ENCODE data around the gene CYP4F8.
"Not testable (repeated sequence)": the region's sequence is repeated elsewhere in the genome, so short reads cannot be mapped to it uniquely, and the experiment has no call there.

The CYP4F8 gene

GRCh38 chr19:15672580-15673175 is 57.7 kb downstream of the CYP4F8 start, which contains the start of gene CYP4F12:
Gene CYP4F12, plus strand, starts transcription at chr19:15673087. Its CDS starts 443 bp downstream, at chr19:15673530.
- POLR2A ChIA-PET, result no interaction called here
- CTCF ChIA-PET, result no interaction called here
- Histone ChIP-seq H3K4me1 (ENCODE audit: control extremely low read depth in 1 of 4, control insufficient read depth in 4 of 4, insufficient read depth in 4 of 4, low read length in 3 of 4) (peaks cover 0 to 5% (median 2%) of the 10 kb centered on the region in 4 experiments), H3K4me3 (ENCODE audit: control insufficient read depth in 1 of 7, extremely low read depth in 1 of 7, insufficient read depth in 4 of 7, low read depth in 2 of 7, low read length in 6 of 7) (no peak within 1 kb of the TSS), H3K27ac (ENCODE audit: insufficient read depth in 1 of 2, low read depth in 1 of 2, low read length in 2 of 2, poor library complexity in 1 of 2, severe bottlenecking in 2 of 2) (no peak within 1 kb of the TSS), H3K36me3 (ENCODE audit: control insufficient read depth in 4 of 4, insufficient read depth in 4 of 4, low read length in 3 of 4) (no peaks in the 10 kb centered on the region), H3K9me3 (ENCODE audit: control extremely low read depth in 1 of 5, control insufficient read depth in 4 of 5, insufficient read depth in 2 of 5, low read depth in 1 of 5, low read length in 4 of 5) (no peaks in the 10 kb centered on the region), H3K27me3 (replicated peaks in 2 of 5; ENCODE audit: control insufficient read depth in 4 of 5, insufficient read depth in 5 of 5, low read length in 4 of 5) (peaks cover 0 to 10% (median 0%) of the 10 kb centered on the region in 5 experiments)
- DNase-seq, result peak in 2 of 3 donors; percentile 5 to 18
- WGBS (ENCODE audit: insufficient coverage), result 70% methylated on average over 5 of the region's 6 CpGs

- CTCF ChIA-PET, result no interaction called here
- POLR2A ChIA-PET, result no interaction called here
- peaks cover 0 to 9% (median 0%) of the 10 kb centered on the region in 5 experiments for H3K27me3 ChIP-seq (replicated peaks in 2 of 5; ENCODE audit: control insufficient read depth in 4 of 5, insufficient read depth in 5 of 5, low read length in 4 of 5)
- H3K4me3 ChIP-seq (ENCODE audit: control insufficient read depth in 1 of 7, extremely low read depth in 1 of 7, insufficient read depth in 4 of 7, low read depth in 2 of 7, low read length in 6 of 7), result no peak overlapping the region
- H3K36me3 ChIP-seq (ENCODE audit: control insufficient read depth in 4 of 4, insufficient read depth in 4 of 4, low read length in 3 of 4), result no peaks in the 10 kb centered on the region
- no peaks in the 10 kb centered on the region for H3K9me3 ChIP-seq (ENCODE audit: control extremely low read depth in 1 of 5, control insufficient read depth in 4 of 5, insufficient read depth in 2 of 5, low read depth in 1 of 5, low read length in 4 of 5)
- H3K4me1 ChIP-seq (ENCODE audit: control extremely low read depth in 1 of 4, control insufficient read depth in 4 of 4, insufficient read depth in 4 of 4, low read length in 3 of 4), result peaks cover 0 to 5% (median 2%) of the 10 kb centered on the region in 4 experiments
- WGBS (ENCODE audit: insufficient coverage), result 54% methylated on average over 8 of the region's 9 CpGs
- DNase-seq, result no peak
- H3K27ac ChIP-seq (ENCODE audit: insufficient read depth in 1 of 2, low read depth in 1 of 2, low read length in 2 of 2, poor library complexity in 1 of 2, severe bottlenecking in 2 of 2), result no peak overlapping the region
Measured at GRCh38 chr19:15673176-15673654, 58.2 kb downstream of the CYP4F8 start.

GRCh38 chr19:15675560-15675959 is 60.5 kb downstream of the CYP4F8 start:
- no CpG with 5 or more reads among the region's 3 CpGs for WGBS (ENCODE audit: insufficient coverage)
- no peaks in the 10 kb centered on the region for H3K36me3 ChIP-seq (ENCODE audit: control insufficient read depth in 4 of 4, insufficient read depth in 4 of 4, low read length in 3 of 4)
- peaks cover 0 to 5% (median 2%) of the 10 kb centered on the region in 4 experiments for H3K4me1 ChIP-seq (ENCODE audit: control extremely low read depth in 1 of 4, control insufficient read depth in 4 of 4, insufficient read depth in 4 of 4, low read length in 3 of 4)
- H3K27me3 ChIP-seq (replicated peaks in 2 of 5; ENCODE audit: control insufficient read depth in 4 of 5, insufficient read depth in 5 of 5, low read length in 4 of 5), result peaks cover 0 to 3% (median 0%) of the 10 kb centered on the region in 5 experiments
- H3K4me3 ChIP-seq (ENCODE audit: control insufficient read depth in 1 of 7, extremely low read depth in 1 of 7, insufficient read depth in 4 of 7, low read depth in 2 of 7, low read length in 6 of 7), result no peak overlapping the region
- H3K27ac ChIP-seq (ENCODE audit: insufficient read depth in 1 of 2, low read depth in 1 of 2, low read length in 2 of 2, poor library complexity in 1 of 2, severe bottlenecking in 2 of 2), result no peak overlapping the region
- CTCF ChIA-PET, result no interaction called here
- DNase-seq, result peak in 2 of 3 donors; percentile 7 to 25
- no peaks in the 10 kb centered on the region for H3K9me3 ChIP-seq (ENCODE audit: control extremely low read depth in 1 of 5, control insufficient read depth in 4 of 5, insufficient read depth in 2 of 5, low read depth in 1 of 5, low read length in 4 of 5)
- POLR2A ChIA-PET, result no interaction called here

- Histone ChIP-seq H3K9me3 (ENCODE audit: control extremely low read depth in 1 of 5, control insufficient read depth in 4 of 5, insufficient read depth in 2 of 5, low read depth in 1 of 5, low read length in 4 of 5) (no peaks in the 10 kb centered on the region), H3K4me1 (ENCODE audit: control extremely low read depth in 1 of 4, control insufficient read depth in 4 of 4, insufficient read depth in 4 of 4, low read length in 3 of 4) (peaks cover 0 to 5% (median 0%) of the 10 kb centered on the region in 4 experiments), H3K27me3 (replicated peaks in 2 of 5; ENCODE audit: control insufficient read depth in 4 of 5, insufficient read depth in 5 of 5, low read length in 4 of 5) (peaks cover 0 to 16% (median 2%) of the 10 kb centered on the region in 5 experiments), H3K4me3 (ENCODE audit: control insufficient read depth in 1 of 7, extremely low read depth in 1 of 7, insufficient read depth in 4 of 7, low read depth in 2 of 7, low read length in 6 of 7) (no peak overlapping the region), H3K27ac (ENCODE audit: insufficient read depth in 1 of 2, low read depth in 1 of 2, low read length in 2 of 2, poor library complexity in 1 of 2, severe bottlenecking in 2 of 2) (no peak overlapping the region), H3K36me3 (ENCODE audit: control insufficient read depth in 4 of 4, insufficient read depth in 4 of 4, low read length in 3 of 4) (no peaks in the 10 kb centered on the region)
- DNase-seq, result no peak
- WGBS (ENCODE audit: insufficient coverage), result no CpG with 5 or more reads among the region's 4 CpGs
- ChIA-PET CTCF (interaction anchor here (1.1 to 1.4 kb wide), 2 partner anchors 11 to 44 kb away, joined by 3 read pairs; no protein-coding TSS in a partner anchor), POLR2A (no interaction called here)
Measured at GRCh38 chr19:15679089-15679488, 64.1 kb downstream of the CYP4F8 start.

GRCh38 chr19:15679865-15680264 is 64.8 kb downstream of the CYP4F8 start:
- H3K4me1 ChIP-seq (ENCODE audit: control extremely low read depth in 1 of 4, control insufficient read depth in 4 of 4, insufficient read depth in 4 of 4, low read length in 3 of 4); H3K9me3 ChIP-seq (ENCODE audit: control extremely low read depth in 1 of 5, control insufficient read depth in 4 of 5, insufficient read depth in 2 of 5, low read depth in 1 of 5, low read length in 4 of 5); POLR2A ChIA-PET; H3K36me3 ChIP-seq (ENCODE audit: control insufficient read depth in 4 of 4, insufficient read depth in 4 of 4, low read length in 3 of 4); DNase-seq; H3K4me3 ChIP-seq (ENCODE audit: control insufficient read depth in 1 of 7, extremely low read depth in 1 of 7, insufficient read depth in 4 of 7, low read depth in 2 of 7, low read length in 6 of 7); H3K27ac ChIP-seq (ENCODE audit: insufficient read depth in 1 of 2, low read depth in 1 of 2, low read length in 2 of 2, poor library complexity in 1 of 2, severe bottlenecking in 2 of 2): not testable (repeated sequence)
- CTCF ChIA-PET, result interaction anchor here (1.1 to 1.4 kb wide), 2 partner anchors 10 to 45 kb away, joined by 3 read pairs; no protein-coding TSS in a partner anchor
- WGBS (ENCODE audit: insufficient coverage), result 70% methylated on average over 2 of the region's 4 CpGs
- peaks cover 0 to 16% (median 2%) of the 10 kb centered on the region in 5 experiments for H3K27me3 ChIP-seq (replicated peaks in 2 of 5; ENCODE audit: control insufficient read depth in 4 of 5, insufficient read depth in 5 of 5, low read length in 4 of 5)
